HG02938 (cell line): ENCODE results near the gene PEAR1.

Experiments
- ATAC-seq: cut with Tn5 transposase; IDR thresholded peaks from one replicate; pipeline ENCODE4 v1.9.1; 2021; ENCODE audit warnings: mild to moderate bottlenecking, moderate library complexity; ENCODE audit not compliant: unreplicated experiment

Gene PEAR1, protein sequence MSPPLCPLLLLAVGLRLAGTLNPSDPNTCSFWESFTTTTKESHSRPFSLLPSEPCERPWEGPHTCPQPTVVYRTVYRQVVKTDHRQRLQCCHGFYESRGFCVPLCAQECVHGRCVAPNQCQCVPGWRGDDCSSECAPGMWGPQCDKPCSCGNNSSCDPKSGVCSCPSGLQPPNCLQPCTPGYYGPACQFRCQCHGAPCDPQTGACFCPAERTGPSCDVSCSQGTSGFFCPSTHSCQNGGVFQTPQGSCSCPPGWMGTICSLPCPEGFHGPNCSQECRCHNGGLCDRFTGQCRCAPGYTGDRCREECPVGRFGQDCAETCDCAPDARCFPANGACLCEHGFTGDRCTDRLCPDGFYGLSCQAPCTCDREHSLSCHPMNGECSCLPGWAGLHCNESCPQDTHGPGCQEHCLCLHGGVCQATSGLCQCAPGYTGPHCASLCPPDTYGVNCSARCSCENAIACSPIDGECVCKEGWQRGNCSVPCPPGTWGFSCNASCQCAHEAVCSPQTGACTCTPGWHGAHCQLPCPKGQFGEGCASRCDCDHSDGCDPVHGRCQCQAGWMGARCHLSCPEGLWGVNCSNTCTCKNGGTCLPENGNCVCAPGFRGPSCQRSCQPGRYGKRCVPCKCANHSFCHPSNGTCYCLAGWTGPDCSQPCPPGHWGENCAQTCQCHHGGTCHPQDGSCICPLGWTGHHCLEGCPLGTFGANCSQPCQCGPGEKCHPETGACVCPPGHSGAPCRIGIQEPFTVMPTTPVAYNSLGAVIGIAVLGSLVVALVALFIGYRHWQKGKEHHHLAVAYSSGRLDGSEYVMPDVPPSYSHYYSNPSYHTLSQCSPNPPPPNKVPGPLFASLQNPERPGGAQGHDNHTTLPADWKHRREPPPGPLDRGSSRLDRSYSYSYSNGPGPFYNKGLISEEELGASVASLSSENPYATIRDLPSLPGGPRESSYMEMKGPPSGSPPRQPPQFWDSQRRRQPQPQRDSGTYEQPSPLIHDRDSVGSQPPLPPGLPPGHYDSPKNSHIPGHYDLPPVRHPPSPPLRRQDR

DNA sequence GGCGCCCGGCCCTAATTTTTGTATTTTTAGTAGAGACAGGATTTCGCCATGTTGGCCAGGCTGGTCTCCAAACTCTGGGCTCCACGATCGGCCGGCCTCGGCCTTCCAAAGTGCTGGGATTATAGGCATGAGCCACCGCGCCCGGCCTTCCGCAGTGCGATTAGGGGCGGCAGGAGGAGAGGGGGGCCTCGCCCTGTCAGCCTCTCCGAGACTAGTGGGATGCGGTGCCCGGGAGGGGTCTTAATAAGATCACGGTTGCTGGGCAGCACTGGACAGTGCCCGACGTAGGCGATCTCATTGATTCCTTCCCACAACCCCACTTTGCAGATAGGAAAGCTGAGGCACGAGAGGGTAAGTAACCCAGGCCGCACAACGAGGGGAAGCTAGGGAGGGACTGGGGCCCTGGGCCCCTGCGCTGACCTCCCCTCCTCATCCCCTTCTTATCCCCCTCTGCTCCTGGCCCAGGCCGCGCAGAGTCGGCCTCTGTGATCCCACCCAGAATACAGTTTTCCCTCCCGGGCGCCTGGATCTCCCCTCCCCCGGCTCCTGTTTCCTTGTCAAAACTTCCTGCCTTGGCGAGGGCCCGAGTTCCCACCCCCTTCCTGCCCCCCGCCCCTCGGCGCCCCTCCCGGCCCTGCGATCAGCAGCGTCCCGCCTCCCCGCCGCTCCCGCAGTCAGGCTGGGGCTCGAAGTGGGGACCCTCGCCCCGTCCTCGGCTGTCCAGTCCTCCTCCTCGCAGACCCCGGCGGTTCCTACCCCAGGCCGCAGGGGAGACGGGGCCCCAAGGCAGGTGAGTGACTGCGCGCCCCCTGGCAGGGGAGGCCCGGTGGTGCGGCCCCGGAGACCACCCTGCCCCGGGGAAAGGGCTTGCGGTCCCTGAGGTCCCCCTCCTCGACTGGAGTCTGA, at the start of gene PEAR1:
PEAR1 (plus strand) TSS at position 671 of the 906 bp plus-strand sequence. CDS start 10,209 bp downstream, outside the sequence.
- ATAC-seq: no peak

- no peak for ATAC-seq
Observed at GRCh38 chr1:156844102-156844501, 49.4 kb upstream of the PEAR1 start.

GRCh38 chr1:156844638-156845037, 48.9 kb upstream of the PEAR1 start:
- ATAC-seq: no peak

DNA sequence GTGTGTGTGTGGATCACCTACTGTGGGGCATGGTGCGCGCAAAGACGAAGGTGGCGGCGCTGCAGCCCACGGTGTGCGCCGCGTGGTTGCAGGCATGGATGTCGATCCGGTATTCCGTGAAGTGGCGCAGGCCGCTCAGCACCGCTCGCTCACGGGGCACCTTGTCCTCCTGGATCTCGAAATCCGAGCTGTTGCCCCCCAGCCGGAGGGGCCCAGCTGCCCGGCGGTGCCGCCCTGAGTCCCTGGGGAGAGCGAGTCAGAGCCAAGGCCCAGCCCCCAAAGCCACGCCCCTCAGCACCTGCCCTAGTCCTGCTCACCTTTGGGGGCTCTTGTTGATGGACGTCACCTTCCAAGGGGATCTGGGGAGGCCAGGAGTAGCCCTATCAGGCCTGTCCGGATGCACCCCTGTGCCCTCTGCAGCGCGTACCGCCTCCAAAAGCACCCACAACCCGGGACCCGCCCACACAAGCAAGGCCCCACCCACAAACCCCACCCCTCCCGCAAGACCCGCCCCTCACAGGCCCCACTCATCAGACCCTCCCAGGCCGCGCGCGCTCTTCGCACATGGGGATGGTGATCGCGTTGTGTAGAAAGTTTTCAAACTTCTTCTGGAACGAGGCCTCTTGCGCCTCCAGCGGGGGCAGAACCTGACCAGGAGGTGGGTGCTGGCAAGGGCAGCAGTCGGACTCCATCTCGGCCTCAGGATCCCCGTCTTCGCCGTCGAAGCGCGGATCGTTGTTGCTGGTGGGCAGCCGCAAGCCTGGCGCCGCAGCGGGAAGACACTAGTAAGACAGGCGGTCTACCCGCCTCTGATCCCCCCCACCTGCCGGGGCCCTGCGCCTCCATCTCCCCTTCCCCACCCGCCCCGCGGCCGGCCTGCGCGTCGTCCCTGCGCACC, 48.2 kb upstream of the PEAR1 start:
- ATAC-seq: no peak

- no peak for ATAC-seq
Observed at GRCh38 chr1:156845953-156846545, 47.5 kb upstream of the PEAR1 start.

GRCh38 chr1:156846643-156847042, 46.9 kb upstream of the PEAR1 start:
- ATAC-seq: no peak

GRCh38 chr1:156847591-156848460, 45.7 kb upstream of the PEAR1 start:
- ATAC-seq: no peak

GRCh38 chr1:156848461-156849150, 44.9 kb upstream of the PEAR1 start:
- no peak for ATAC-seq

DNA sequence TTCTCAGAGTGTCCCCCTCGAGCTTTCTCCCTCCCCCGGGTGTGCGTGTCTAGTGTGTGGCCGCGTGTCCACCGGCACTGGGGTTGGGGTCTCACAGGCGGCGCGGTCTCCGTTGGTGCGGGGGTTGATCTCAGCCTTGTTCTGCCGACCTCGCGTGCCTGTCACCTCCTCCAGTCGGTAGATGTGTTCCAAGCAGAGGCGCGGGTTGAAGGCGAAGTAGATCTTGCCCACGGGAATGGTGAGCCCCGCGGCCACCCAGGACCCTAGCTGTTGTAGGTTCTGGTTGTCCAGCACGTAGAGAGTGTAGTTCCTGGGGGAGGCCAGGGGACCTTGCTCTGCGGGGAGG, 44.4 kb upstream of the PEAR1 start:
- no peak for ATAC-seq

DNA sequence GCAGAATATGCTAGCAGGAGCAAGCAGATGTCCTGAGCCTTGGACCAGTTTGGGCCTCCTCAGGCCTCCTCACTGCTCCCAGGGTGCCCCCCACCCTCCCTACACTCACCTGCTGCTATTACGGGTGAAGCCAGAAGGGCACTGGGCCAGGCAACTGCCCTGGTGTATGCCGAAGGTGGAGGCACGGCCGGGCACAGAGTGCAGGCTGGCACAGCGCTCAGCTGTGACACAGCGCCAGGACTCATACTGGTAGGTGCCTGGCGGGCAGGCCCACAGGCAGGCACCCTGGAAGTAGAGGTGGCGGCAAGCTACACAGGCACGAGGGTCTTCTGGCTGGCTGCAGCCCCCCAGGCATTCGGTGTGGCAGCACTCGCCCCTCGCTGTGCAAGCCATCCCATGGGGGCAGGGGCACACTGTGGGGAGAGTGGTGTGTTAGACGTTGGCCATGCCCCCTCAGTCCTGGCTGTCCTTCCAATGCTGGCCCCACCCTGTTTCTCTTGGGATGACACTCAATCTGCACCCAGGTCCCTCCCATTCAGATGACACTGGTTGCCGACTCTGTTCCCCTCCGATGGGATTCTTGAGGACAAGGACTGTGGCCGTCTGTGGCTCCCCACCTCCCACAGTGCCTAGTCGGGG, 41.6 kb upstream of the PEAR1 start:
- no peak for ATAC-seq

- ATAC-seq: no peak
Observed at GRCh38 chr1:156852418-156852874, 41.1 kb upstream of the PEAR1 start.

DNA sequence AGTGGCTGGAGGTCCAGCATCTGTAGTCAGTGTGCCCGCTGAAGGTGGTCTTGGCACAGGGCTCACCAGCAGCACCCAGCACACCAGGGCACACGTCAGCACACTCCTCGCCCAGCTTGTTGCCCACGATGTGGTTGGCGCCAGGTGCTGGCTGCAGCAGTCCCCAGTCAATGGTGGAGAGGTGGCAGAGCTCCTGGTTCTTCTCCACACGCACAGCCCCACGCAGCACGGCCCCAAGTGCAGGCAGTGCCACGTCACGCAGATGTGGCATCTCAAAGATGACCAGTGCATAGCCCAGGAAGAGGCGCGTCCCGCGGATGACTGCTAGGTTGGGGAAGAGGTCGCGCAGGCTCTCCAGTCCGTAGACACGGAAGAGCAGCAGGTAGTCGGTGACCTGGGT, 39.8 kb upstream of the PEAR1 start:
- no peak for ATAC-seq

DNA sequence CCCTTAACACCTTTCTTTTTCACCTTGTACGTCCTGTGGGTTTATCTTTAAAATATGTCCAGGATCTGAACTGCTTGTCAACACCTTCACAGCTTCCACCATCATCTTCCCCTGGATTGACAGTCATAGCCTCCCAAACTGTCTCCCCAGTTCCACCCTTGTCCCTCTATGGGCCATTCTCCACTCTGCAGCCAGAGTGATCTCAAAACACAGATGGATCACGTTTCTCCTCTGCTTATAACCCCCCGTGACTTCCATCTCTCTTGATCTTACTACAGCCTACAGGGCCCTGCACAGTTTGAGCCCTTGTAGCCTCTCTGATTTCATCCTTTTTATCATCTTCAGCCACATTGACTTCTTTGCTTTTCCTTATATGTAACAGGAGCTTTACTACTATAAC, 38.9 kb upstream of the PEAR1 start:
- ATAC-seq: no peak

DNA sequence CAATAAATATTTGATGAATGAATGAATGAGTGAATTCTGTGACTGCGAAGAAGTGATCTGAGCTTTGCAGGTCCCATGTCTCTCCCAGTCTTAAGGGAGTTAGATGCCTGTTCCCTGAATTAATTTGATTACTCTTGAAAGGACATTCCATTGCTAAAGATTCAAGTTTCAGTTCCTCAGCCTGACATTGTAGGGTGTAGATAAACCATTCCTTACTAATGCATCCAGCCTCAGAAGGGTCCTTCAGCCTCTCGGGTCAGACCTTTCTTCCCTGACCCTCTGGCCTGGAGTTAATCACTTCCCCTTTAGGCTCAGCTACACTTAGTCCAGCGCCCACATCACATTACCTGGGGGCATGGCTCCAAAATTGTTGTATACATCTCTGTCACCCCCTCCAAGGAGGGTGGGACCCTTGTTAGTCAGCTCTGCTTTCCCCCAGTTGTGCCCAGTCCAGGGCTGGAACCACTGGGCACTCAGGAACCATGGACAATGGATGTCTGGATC, 37.2 kb upstream of the PEAR1 start:
- no peak for ATAC-seq

- ATAC-seq: no peak
Observed at GRCh38 chr1:156857532-156857931, 36.0 kb upstream of the PEAR1 start.

DNA sequence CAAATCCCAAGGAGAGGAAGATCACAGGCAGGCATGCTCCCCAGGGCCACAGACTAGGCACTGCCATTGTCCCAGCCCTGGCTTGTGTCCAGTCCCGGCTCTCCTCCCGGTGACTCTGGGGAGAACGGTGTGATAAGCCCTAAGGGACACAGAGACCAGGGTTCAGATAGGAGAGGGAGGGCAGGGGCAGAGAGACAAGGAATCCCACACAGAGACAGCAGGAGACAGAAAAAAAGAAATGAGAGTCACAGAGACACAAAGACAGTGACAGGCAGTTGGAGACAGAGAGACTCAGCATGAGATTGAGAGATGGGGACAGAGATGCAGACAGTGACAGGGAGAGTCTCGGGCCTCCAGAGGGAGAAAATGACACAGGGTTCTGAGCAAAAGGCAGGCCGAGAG, 35.0 kb upstream of the PEAR1 start:
- ATAC-seq: no peak

GRCh38 chr1:156858959-156859522, 34.5 kb upstream of the PEAR1 start, which contains the start of gene INSRR:
TSS of gene INSRR (minus strand) at chr1:156859117. CDS start at chr1:156858621, 496 bp downstream.
- no peak for ATAC-seq
